IMR-90 (cell line): ENCODE measurements around the gene UBE2K. TPM values are rescaled to one million over a fixed set of nuclear protein-coding genes. Genes with fewer than 3 reads are reported as not detected.

Experiments used
- ATAC-seq: fragments of 200-7000 bp; cut with Tn5 transposase; 2 replicates; pipeline ENCODE4 v1.9.1; 2020; ENCODE audit warnings: low read depth, mild to moderate bottlenecking, moderate library complexity
- BruUV-seq: library from RNA; stranded (reverse); fragments of 400-500 nt; replicated peaks from 2 replicates; lab custom pipeline; 2021; lab: Mats Ljungman, UMichigan
- CTCF ChIA-PET: fragments of 300-600 bp; formaldehyde crosslinking; extraction: SDS; loops from one replicate; lab custom pipeline; 2021; ENCODE audit warnings: antibody characterized with exemption; lab: Yijun Ruan, JAX
- POLR2A ChIA-PET: fragments of 300-600 bp; sonication (Branson Sonifier 250); formaldehyde crosslinking; loops from one replicate; lab custom pipeline; 2022; ENCODE audit warnings: antibody characterized with exemption; ENCODE audit not compliant: unreplicated experiment; lab: Charles Lee
- DNase-seq: peaks from one replicate; pipeline ENCODE4 v3.0.0; 2013
- H2AFZ ChIP-seq: replicated peaks from 2 replicates; pipeline ENCODE3; 2013; ENCODE audit warnings: low read length, mild to moderate bottlenecking; ENCODE audit not compliant: poor library complexity
- H2AK5ac ChIP-seq: 2 replicates; pipeline ENCODE4 v1.6.1; 2013; ENCODE audit warnings: low read depth, low read length, inconsistent platforms
- H2AK9ac ChIP-seq: replicated peaks from 2 replicates; pipeline ENCODE3; 2013; ENCODE audit warnings: mild to moderate bottlenecking, low read depth, low read length, moderate library complexity; ENCODE audit not compliant: poor library complexity
- H2BK120ac ChIP-seq: 2 replicates; pipeline ENCODE4 v1.6.1; 2013; ENCODE audit warnings: low read depth, low read length, inconsistent platforms
- H2BK15ac ChIP-seq: 3 replicates; pipeline ENCODE4 v1.6.1; 2013; ENCODE audit warnings: low read depth, low read length, inconsistent platforms
- H2BK20ac ChIP-seq: 2 replicates; pipeline ENCODE4 v1.6.1; 2013; ENCODE audit warnings: low read depth, mild to moderate bottlenecking, inconsistent platforms, low read length, moderate library complexity
- H2BK5ac ChIP-seq: 2 replicates; pipeline ENCODE4 v1.6.1; 2013; ENCODE audit warnings: mild to moderate bottlenecking, low read depth, low read length, inconsistent platforms; ENCODE audit not compliant: poor library complexity, severe bottlenecking
- H3K14ac ChIP-seq: replicated peaks from 2 replicates; pipeline ENCODE4 v1.6.1; 2013; ENCODE audit warnings: low read depth, low read length, inconsistent platforms
- H3K18ac ChIP-seq: 2 replicates; pipeline ENCODE4 v1.6.1; 2013; ENCODE audit warnings: low read depth, low read length, control low read depth
- H3K23ac ChIP-seq: 2 replicates; pipeline ENCODE4 v1.6.1; 2013; ENCODE audit warnings: low read depth, low read length, inconsistent platforms
- H3K27ac ChIP-seq: 2 replicates; pipeline ENCODE4 v1.5.1; 2013; ENCODE audit warnings: mild to moderate bottlenecking, control low read depth, low read length; ENCODE audit not compliant: insufficient read depth
- H3K27me3 ChIP-seq: 2 replicates; pipeline ENCODE4 v1.6.1; 2013; ENCODE audit warnings: low read length; ENCODE audit not compliant: control insufficient read depth, insufficient read depth
- H3K36me3 ChIP-seq: 2 replicates; pipeline ENCODE4 v1.6.1; 2013; ENCODE audit warnings: low read length, mixed read lengths; ENCODE audit not compliant: control insufficient read depth, insufficient read depth
- H3K4ac ChIP-seq: 2 replicates; pipeline ENCODE4 v1.6.1; 2013; ENCODE audit warnings: low read depth, low read length, inconsistent platforms
- H3K4me1 ChIP-seq: 2 replicates; pipeline ENCODE4 v1.6.1; 2013; ENCODE audit warnings: low read length, mixed read lengths; ENCODE audit not compliant: control insufficient read depth, insufficient read depth
- H3K4me2 ChIP-seq: 2 replicates; pipeline ENCODE4 v1.6.1; 2013; ENCODE audit warnings: low read depth, mild to moderate bottlenecking, control low read depth, low read length, moderate library complexity
- H3K4me3 ChIP-seq: 2 replicates; pipeline ENCODE4 v1.5.1; 2013; ENCODE audit warnings: low read depth, mild to moderate bottlenecking, control low read depth, low read length, moderate library complexity; ENCODE audit not compliant: insufficient read depth
- H3K56ac ChIP-seq: 2 replicates; pipeline ENCODE4 v1.6.1; 2013; ENCODE audit warnings: low read length, inconsistent platforms; ENCODE audit not compliant: insufficient read depth; ENCODE audit errors: extremely low read depth
- H3K79me1 ChIP-seq, 2 experiments: 2 replicates each; pipeline ENCODE4 v1.6.1; 2013; ENCODE audit warnings: low read length in 2 of 2, inconsistent platforms in 1 of 2, low read depth in 1 of 2
- H3K9ac ChIP-seq: 2 replicates; pipeline ENCODE4 v1.6.1; 2013; ENCODE audit warnings: low read depth, low read length, control low read depth
- H3K9me1 ChIP-seq: 2 replicates; pipeline ENCODE4 v1.6.1; 2013; ENCODE audit warnings: low read length, inconsistent platforms; ENCODE audit not compliant: insufficient read depth
- H3K9me3 ChIP-seq: 2 replicates; pipeline ENCODE4 v1.6.1; 2013; ENCODE audit warnings: low read length; ENCODE audit not compliant: control insufficient read depth, insufficient read depth
- H4K20me1 ChIP-seq: 2 replicates; pipeline ENCODE4 v1.6.1; 2013; ENCODE audit warnings: low read length, inconsistent platforms; ENCODE audit not compliant: insufficient read depth
- H4K5ac ChIP-seq: 2 replicates; pipeline ENCODE4 v1.6.1; 2013; ENCODE audit warnings: mild to moderate bottlenecking, low read depth, low read length, control low read depth
- H4K8ac ChIP-seq, 2 experiments: 2 replicates each; pipeline ENCODE4 v1.6.1; 2013; ENCODE audit warnings: low read depth in 2 of 2, low read length in 2 of 2, control low read depth in 1 of 2, inconsistent platforms in 1 of 2
- H4K91ac ChIP-seq: 2 replicates; pipeline ENCODE4 v1.6.1; 2013; ENCODE audit warnings: low read depth, low read length, inconsistent platforms; ENCODE audit not compliant: insufficient read depth
- NFE2L2 ChIP-seq: fragments of 150-350 bp; IDR thresholded peaks from 2 replicates; pipeline ENCODE4 v1.6.1; 2016; ENCODE audit warnings: low read depth, mild to moderate bottlenecking, low read length
- RAD21 ChIP-seq: IDR thresholded peaks from 2 replicates; pipeline ENCODE4 v1.6.1; 2012; ENCODE audit warnings: low read length, improper control_type of control experiment
- WGBS, 2 experiments: methylation state at CpG; one replicate each; pipeline versions ENCODE4 v1.1.5 to v1.1.7; 2013; ENCODE audit warnings: missing lambda C conversion rate in 2 of 2; ENCODE audit not compliant: insufficient read length in 1 of 2; ENCODE audit errors: extremely low coverage in 2 of 2; 5-methylcytosine and 5-hydroxymethylcytosine counted together
- dilution Hi-C: fragments of 300-500 bp; cut with HindIII; formaldehyde crosslinking; loops from one replicate; pipeline ENCODE4 v1.14.3; 2018; ENCODE audit warnings: low sequenced_read_pairs; ENCODE audit not compliant: unreplicated experiment
- in situ Hi-C: fragments of 300-500 bp; cut with MboI; formaldehyde crosslinking; loops from 3 replicates; pipeline ENCODE4 v1.14.3; 2019; ENCODE audit warnings: low sequenced_read_pairs, inconsistent platforms, mixed read lengths
- intact Hi-C: fragments of 100-400 bp; cut with micrococcal nuclease; formaldehyde crosslinking; loops from 2 replicates; pipeline ENCODE4 v1.10.0; 2022
- polyA plus RNA-seq, 3 experiments: library from polyadenylated mRNA; depleted of rRNA; stranded (reverse); fragments of >200 nt; gene quantifications; 2 replicates each; pipeline ENCODE4 v1.2.3, GENCODE V29; 2012; ENCODE audit warnings: low replicate concordance in 1 of 3
- total RNA-seq: library from RNA; depleted of rRNA; stranded (reverse); fragments of >200 nt; gene quantifications from 2 replicates; pipeline ENCODE4 v1.2.3, GENCODE V29; 2012

Gene UBE2K
- total and polyA plus RNA-seq, 2 of the 4 experiments (the other 2 are of a cell fraction) = 17.7 to 44.8 TPM

GRCh38 chr4:39825090-39825489, 127.2 kb downstream of the UBE2K start:
- Histone ChIP-seq H3K79me1 (peaks cover 0 to 10% of the 10 kb centered on the region in 2 experiments; a peak in 1 of 4 replicates), H2BK120ac (no peak overlapping the region), H2AK5ac (no peak overlapping the region), H3K27me3 (no peaks in the 10 kb centered on the region), H3K23ac (no peak overlapping the region), H3K9ac (no peak overlapping the region), H3K9me1 (peaks cover 5% of the 10 kb centered on the region), H3K4me2 (no peak overlapping the region), H3K27ac (no peak overlapping the region), H2AFZ (no peak overlapping the region), H3K4me1 (0 out of 2 replicates have a peak, but pooled peaks cover 2% of the 10 kb centered on the region), H4K8ac (no peak overlapping the region), H4K5ac (no peak overlapping the region), H4K91ac (no peak overlapping the region), H2BK20ac (no peak overlapping the region), H2AK9ac (no peak overlapping the region), H3K4ac (no peak overlapping the region), H3K18ac (no peak overlapping the region), H3K9me3 (no peaks in the 10 kb centered on the region), H3K56ac (no peak overlapping the region), H4K20me1 (no peaks in the 10 kb centered on the region; the same call in 1 of the 2 replicates), H3K14ac (no peak overlapping the region), H2BK15ac (no peak overlapping the region), H3K4me3 (no peak overlapping the region), H3K36me3 (peaks cover 12% of the 10 kb centered on the region), H2BK5ac (no peak overlapping the region)
- CTCF ChIA-PET = interaction anchor here (0.6 to 0.7 kb wide), 2 partner anchors 40 to 717 kb away, joined by 6 to 10 read pairs; no protein-coding TSS in a partner anchor
- BruUV-seq = no TSS peak
- WGBS, 2 experiments = no CpG with 5 or more reads among the region's 3 CpGs
- in situ Hi-C loops (no loop called here), intact Hi-C loops (no loop called here), dilution Hi-C loops (no loop called here)
- TF ChIP-seq RAD21 (no peak), NFE2L2 (no peak)
- POLR2A ChIA-PET = interaction anchor here (0.5 kb wide), 1 partner anchor 12 kb away, joined by 6 read pairs; no protein-coding TSS in a partner anchor
- DNase-seq (no peak), ATAC-seq (no peak)
